NCI-H345 treated with DMSO at 0.1 percent for 48 hours (cell line): ENCODE data around the gene OS9.
"Not testable (repeated sequence)": the region's sequence is repeated elsewhere in the genome, so short reads cannot be mapped to it uniquely, and the experiment has no call there.

ENCODE experiments used
- DNase-seq: peaks from one replicate; lab custom pipeline; 2025; ENCODE audit not compliant: unreplicated experiment; lab: John Stamatoyannopoulos, UW

OS9 gene

DNA sequence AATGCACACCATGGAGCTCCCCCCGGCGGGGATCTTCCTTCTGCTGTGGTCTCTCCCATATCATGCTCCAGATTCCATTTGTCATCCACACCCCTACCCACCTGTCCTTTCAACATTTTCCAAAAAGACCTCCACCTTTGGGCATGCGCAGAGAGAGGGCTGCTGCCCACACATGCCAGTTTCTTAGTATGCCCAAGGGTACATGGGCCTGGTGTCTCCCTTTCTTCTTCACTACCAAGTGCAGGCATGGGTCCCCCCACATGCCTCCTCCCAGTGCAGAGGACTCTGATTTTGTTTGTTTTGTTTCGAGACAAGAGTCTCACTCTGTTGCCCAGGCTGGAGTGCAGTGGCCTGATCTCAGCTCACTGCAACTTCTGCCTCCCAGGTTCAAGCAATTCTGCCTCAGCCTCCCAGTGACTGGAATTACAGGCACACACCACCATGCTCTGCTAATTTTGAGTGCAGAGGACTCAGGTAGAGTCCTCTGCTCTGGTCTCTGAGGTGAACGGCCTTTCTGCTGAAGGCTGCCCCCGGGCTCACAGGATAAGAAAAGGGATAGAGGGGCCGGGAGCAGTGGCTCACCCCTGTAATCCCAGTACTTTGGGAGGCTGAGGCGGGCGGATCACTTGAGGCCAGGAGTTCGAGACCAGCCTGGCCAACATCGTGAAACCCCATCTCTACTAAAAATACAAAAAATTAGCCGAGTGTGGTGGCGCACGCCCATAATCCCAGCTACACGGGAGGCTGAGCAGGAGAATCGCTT is 28.1 kb downstream of the OS9 start:
- DNase-seq = not testable (repeated sequence)

DNA sequence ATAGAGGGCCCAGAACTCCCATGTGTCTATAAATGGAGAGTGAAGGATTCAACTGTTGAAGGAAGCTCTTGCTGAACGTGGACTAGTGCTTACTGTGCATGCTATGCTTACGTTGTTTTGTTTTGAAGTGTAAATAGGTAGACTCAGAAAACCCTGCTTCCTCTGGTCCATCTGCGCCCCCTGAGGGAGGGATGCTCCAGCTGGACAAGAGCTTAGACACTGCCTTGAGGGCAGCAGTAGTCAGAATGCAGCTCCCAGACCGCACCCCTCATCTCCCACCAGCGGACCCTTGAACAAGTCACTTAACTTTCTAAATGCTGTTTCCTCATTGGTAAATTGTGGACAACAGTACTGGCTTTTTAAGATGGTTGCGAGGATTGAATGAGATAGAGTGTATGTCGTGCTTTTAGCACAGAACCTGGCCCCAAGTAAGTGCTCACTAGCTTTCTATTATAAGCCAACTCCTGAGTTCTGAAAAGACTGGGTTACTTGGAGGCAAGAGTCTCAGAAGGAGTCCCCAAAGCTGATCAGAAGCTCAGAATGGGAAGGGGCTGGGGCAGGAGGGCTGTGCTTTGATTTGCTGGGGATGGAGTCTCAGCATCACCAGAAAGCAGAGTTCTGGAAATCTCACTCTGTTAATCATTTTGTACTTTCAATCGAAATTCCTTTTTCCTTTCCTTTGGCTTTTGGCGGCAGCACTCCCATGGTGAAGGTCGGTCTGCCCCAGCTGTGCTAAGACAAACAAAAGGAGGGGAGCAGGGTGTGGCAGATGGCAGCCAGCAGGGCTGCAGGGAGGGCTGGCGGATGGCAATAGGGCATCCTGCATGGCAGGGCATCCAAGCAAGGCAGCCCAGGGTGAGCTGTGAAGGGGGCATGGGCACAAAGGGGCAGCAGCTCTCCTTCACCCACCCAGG is 29.0 kb downstream of the OS9 start:
- DNase-seq = no peak

- DNase-seq = no peak
Measured at GRCh38 chr12:57723630-57723962, 29.7 kb downstream of the OS9 start.

DNA sequence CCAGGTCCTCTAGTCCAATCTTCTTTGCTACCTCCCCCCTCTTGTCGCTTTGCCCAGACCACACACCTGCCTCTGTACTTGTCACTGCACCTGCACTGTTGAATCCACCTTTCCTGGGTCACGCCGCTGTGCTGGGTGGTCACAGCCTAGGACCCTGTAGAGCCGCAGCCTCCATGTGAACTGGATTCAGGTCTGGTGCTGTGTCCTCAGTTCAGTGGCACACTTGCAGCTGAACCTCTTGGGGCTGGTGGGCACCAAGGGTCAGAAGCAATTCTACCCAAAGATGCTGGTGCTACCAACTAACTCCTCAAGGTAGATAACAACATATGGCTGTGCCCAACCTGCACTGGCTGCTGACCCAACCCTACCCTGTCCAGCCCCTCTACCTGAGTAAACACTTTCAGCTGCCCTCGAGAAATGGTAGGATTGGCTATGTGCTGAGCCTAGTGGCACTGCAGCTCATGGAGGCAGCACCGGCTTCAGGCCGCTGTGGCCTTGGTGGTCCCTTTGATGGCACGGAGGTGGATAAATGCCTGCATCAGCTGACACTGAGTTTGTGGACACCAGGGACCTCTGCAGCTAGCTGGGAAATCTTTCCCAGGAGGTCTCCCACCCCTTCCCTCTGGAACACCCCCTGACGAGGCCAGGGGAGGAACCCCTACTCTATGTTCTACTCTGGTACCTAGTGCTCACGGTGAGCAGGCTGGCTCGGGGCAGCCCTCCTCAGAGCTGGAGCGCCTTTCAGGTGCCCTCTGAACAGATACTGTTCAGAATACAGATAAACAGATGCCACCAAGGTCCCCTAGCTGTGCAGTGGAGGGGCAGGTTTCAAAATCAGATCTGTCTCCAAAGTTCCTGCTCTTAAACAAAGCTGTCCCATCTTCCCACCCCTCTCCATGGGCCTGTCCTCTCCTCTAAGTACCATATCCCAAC is 30.3 kb downstream of the OS9 start:
- no peak for DNase-seq

DNA sequence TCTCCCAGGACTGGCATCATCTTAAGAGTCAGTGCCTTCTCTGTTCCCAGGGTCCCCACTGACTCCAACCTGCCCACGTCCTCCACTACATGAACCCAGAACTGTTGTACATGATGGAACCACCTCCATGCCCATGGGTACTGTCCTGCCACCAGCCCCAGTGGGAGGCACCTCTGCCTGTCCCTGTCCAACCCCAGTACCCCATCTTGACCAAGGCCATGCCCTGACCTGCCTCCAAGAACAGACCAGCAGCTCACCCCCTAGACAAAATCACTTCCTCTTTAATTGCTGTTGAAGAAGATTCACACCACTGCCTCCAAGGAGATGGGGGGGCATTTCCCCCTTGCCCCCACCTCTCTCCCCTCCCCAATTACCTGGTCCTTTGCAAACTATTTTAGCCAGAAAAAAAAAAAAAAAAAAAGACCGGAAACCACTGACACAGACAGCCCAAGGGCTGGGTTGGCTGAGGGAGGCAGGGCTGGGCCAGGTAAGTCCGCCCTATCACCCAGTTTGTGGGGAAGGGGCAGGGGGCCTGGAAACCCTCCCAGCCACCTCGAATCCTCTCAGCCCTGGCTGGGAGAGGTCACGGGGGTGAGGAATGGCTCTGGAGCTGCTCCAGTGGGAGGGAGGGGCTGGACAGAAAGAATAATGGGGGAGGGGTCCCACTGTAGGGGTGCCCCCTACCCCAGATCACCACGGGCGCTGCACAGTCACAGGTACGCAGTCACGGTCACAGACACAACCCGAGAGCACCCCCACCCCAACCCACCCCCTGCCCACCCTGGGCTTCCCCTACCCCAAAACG is 31.2 kb downstream of the OS9 start:
- DNase-seq = no peak

GRCh38 chr12:57725851-57726150 is 31.9 kb downstream of the OS9 start:
- no peak for DNase-seq

DNA sequence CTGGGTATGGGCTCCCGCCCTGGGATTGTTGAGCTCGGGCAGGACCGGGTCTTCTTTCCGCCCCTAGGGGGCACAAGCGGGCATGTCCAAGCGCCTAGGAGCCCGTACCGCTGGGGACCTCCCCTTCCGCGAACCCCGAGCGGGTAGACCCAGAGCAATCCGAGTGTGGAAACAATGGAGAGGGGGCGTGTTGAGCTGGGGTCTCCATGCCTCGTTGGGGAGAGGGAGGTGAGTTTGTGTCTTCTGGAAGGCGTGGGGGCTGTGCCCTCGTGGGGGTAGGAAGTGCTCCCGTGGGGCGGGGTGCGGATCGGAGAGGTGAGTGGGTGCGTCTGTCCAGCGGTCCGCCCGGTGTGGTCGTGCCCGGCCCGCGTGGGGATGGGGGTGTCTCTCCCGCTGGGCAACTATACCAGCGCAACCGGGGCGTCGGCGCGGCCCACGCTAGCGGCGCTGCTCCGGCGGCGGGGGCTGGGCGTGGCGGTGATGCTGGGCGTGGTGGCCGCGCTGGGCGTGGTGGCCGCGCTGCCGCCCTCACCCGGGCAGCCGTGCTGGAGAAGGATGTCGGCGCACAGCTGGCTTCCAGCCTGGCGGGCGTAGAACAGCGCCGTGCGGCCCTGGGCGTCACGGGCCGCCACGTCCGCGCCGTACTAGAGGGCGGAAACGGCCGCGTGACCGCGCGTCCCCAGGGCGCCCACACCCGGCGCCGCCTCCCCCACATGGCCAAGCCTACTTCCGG is 32.4 kb downstream of the OS9 start:
- DNase-seq = peak; percentile 71

DNA sequence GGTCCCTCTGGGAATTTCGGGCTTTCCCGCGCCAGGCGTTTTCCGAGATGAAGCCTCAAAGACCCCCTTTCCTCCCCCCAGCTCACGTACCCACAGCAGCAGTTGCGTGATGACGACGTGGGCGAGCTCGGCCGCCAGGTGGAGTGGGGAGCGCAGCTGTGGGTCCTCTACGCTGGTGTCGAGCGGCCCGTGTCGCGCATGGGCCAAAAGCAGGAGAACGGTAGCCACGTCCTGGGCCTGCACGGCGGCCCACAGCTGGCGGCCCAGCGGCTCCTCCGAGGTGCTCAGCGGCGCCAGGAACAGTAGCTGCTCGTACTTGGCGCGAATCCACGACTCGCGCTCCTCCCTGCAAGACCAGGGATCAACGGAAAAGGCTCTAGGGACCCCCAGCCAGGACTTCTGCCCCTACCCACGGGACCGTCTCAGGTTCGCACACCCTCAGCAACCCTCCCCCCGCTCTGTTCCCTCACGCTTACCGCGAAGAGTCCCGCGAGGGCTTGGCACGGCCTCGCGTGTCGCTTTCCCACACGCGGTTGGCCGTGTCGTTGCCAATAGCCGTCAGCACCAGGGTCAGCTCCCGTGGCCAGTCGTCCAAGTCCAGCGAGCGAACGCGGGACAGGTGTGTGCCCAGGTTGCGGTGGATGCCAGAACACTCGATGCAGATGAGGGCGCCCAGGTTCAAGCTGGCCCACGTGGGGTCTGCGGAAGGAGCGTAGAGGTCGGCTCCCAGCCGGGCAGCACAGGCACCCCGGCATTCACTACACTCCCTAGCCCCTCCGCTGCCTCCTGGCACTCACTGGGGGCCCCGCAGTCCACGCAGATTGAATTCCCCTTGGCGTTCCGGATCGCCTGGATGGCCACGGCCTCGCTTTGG is 33.2 kb downstream of the OS9 start:
- DNase-seq = no peak

- DNase-seq = no peak
Measured at GRCh38 chr12:57727758-57728395, 33.9 kb downstream of the OS9 start.

DNA sequence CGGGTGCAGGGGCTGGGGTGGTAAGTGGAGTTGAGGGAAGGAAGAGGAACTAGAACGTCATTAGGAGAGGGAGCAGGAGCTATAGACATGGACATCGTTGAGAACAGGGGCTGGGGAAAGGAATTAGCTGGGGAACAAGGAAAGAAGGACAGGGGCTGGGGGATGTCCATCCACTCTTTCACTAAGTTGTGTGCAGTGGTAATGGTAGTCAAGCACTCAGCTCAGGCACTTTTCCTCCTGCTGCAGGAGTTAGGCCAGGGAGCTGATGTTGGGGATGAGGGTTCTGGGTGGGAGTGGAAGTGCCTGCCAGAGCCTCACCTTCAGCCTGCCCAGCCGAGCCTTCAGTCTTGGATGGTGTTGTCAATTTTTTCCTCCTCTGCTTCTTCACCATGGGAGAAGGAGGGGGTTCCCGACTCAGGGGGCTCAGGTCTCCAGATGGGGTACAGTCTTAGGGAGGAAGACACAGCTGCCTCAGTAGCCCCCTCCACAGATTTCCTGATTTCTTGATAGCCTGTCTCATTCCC is 35.5 kb downstream of the OS9 start:
- DNase-seq = no peak

DNA sequence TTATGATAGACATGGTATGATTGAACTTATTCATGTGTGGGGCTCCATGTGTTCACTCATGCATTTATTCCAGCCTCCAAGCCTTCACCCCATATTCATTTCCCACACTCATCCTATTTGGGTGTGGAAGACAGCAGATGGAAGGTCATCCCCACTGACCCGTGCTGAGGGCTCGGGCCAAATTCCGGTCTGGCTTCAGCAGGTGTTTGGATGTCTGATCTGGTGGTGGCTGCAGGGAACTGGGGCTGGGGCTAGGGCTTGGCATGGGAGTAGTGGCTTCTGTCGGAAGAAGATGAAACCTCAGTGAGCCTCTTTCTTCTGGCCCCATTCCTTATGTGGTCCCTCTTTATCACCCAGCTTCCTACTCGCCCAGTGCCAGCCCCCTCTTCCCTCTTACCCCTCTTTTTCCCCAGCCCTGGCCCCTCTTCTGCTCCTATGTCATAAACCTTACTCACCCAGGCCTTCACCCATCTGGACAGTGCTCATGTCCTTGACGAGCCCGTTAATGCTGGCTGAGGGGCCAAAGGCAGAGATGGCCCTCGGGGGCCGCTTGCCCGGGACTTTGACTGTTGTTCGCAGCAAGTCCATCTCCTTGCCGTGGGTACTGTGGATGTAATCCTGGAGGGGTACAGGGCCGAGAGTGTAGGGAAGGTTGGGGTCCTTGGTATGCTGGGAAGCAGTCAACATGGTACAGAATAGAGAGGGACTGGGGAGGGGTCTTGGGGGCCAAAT is 36.6 kb downstream of the OS9 start:
- no peak for DNase-seq

GRCh38 chr12:57731411-57732080 is 37.6 kb downstream of the OS9 start:
- DNase-seq = no peak

DNA sequence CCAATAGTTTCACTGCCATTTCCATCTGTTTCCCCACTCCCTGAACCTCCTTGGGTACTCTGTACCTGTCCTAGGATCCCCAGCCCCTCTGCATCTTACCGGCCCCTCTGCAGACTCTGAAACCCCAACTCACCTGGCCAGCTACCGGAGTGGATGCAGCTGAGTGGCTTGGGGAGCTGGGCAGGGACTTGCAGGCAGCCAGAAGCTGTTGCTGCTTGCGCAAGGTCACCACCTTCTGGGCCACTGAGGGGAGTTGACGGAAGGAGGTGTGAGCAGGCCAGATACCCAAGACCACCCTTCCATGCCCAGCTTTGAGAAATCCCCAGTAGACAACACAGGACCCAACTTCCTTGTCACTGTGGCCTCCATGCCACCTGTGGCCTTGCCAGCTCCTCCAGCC is 38.3 kb downstream of the OS9 start:
- DNase-seq = no peak

- no peak for DNase-seq
Measured at GRCh38 chr12:57732726-57733593, 39.0 kb downstream of the OS9 start.

- DNase-seq = no peak
Measured at GRCh38 chr12:57733928-57734327, 40.0 kb downstream of the OS9 start.

DNA sequence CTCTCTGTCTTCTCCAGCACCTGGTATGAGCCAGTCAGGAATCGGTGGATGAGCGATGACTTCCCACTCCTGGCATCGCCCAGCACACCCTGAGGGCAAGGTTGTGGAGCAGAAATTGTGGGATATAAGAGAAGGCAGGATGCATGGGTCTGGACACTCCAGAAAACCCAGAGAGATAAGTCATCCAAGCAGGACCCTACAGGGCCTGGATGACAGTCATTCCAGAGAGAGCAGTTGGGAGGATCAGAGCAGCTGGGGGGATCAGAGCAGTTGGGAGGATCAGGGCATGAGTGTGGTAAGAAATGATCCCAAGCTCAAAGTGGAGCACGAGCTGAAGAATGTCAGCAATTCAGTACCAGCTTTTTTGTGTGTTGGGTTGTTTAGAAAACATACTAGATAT is 40.7 kb downstream of the OS9 start:
- DNase-seq = no peak
